SKM-1 (cell line): ENCODE data around the gene EPB41L4B.

Experiments used
- DNase-seq: peaks from one replicate; lab custom pipeline; 2025; ENCODE audit not compliant: unreplicated experiment; lab: John Stamatoyannopoulos, UW

Gene EPB41L4B

GRCh38 chr9:109321727-109322126 lies 868 bp upstream of the EPB41L4B start:
- no peak for DNase-seq

GRCh38 chr9:109320331-109320741 lies 523 bp downstream of the EPB41L4B start:
- DNase-seq = no peak

GRCh38 chr9:109319626-109320241 lies 1.1 kb downstream of the EPB41L4B start:
- DNase-seq = no peak

GRCh38 chr9:109319017-109319625 lies 1.7 kb downstream of the EPB41L4B start:
- DNase-seq = no peak

- DNase-seq = no peak
These were observed 2.7 kb downstream of the EPB41L4B start for GRCh38 chr9:109317979-109318741.

GRCh38 chr9:109317311-109317978 lies 3.4 kb downstream of the EPB41L4B start:
- no peak for DNase-seq

- no peak for DNase-seq
These were observed 4.6 kb downstream of the EPB41L4B start for GRCh38 chr9:109316207-109316640.

- DNase-seq = no peak
These were observed 5.2 kb downstream of the EPB41L4B start for GRCh38 chr9:109315480-109316206.

- DNase-seq = no peak
These were observed 6.8 kb downstream of the EPB41L4B start for GRCh38 chr9:109314011-109314531.

- no peak for DNase-seq
These were observed 7.5 kb downstream of the EPB41L4B start for GRCh38 chr9:109313351-109313750.

- no peak for DNase-seq
These were observed 8.1 kb downstream of the EPB41L4B start for GRCh38 chr9:109312783-109313182.

- DNase-seq = no peak
These were observed 9.1 kb downstream of the EPB41L4B start for GRCh38 chr9:109311731-109312130.

GRCh38 chr9:109311286-109311685 lies 9.6 kb downstream of the EPB41L4B start:
- no peak for DNase-seq

- DNase-seq = no peak
These were observed 10.4 kb downstream of the EPB41L4B start for GRCh38 chr9:109310486-109310901.

GRCh38 chr9:109309282-109309681 lies 11.6 kb downstream of the EPB41L4B start:
- DNase-seq = no peak

GRCh38 chr9:109307380-109308240 lies 13.2 kb downstream of the EPB41L4B start:
- no peak for DNase-seq

GRCh38 chr9:109305801-109306200 lies 15.1 kb downstream of the EPB41L4B start:
- no peak for DNase-seq

- no peak for DNase-seq
These were observed 16.5 kb downstream of the EPB41L4B start for GRCh38 chr9:109304347-109304746.

- no peak for DNase-seq
These were observed 17.0 kb downstream of the EPB41L4B start for GRCh38 chr9:109303900-109304299.

- no peak for DNase-seq
These were observed 18.3 kb downstream of the EPB41L4B start for GRCh38 chr9:109302606-109303005.
